ENCODE measurements around the gene PRKCH. TPM values are rescaled to one million over a fixed set of nuclear protein-coding genes. Genes with fewer than 3 reads are reported as not detected.

The PRKCH gene
- total and polyA plus RNA-seq, 10 of the 15 experiments (the other 5 are each of a cell fraction or from before 2014, with no cell fraction given), result 10.7 to 140 (median 33.2) TPM

- DNase-seq (ENCODE audit: low read depth, low spot score) (no peak), FAIRE-seq (no peak), ATAC-seq (no peak)
- CTCF ChIA-PET, result interaction anchor here (1.0 to 1.6 kb wide), 4 partner anchors 8 to 112 kb away, joined by 3 to 8 read pairs (median 4); no protein-coding TSS in a partner anchor
- no TSS peak for BruUV-seq (replicated peaks)
- TF ChIP-seq EED (IDR thresholded peaks at IDR 0.05; ENCODE audit: low read depth) (no peak), ZBTB4 (CRISPR knock-in tag; IDR thresholded peaks at IDR 0.05) (no peak), ZBED1 (IDR thresholded peaks at IDR 0.05; ENCODE audit: borderline replicate concordance) (no peak), NFYB (IDR thresholded peaks at IDR 0.05; ENCODE audit: insufficient read depth, low read depth, low read length) (no peak), NR2C1 (IDR thresholded peaks at IDR 0.05) (no peak), CBX3 (IDR thresholded peaks at IDR 0.05; ENCODE audit: borderline replicate concordance, low read depth) (no peak), MEF2A (IDR thresholded peaks at IDR 0.05; ENCODE audit: insufficient read depth, low read depth, low read length) (no peak), NR2F1 (conservative IDR thresholded peaks at IDR 0.05) (no peak), ZNF24 (IDR thresholded peaks at IDR 0.05) (no peak), RCOR1 (conservative IDR thresholded peaks at IDR 0.05; ENCODE audit: low read depth, low read length) (no peak), NR2C2 (IDR thresholded peaks at IDR 0.05; ENCODE audit: borderline replicate concordance, control insufficient read depth, insufficient read length, low read depth) (no peak)
- Histone ChIP-seq H3K27ac (ENCODE audit: control insufficient read depth, insufficient read depth) (no peak overlapping the region), H3K9me3 (replicated peaks; ENCODE audit: control insufficient read depth, insufficient read depth, low read length) (peaks cover 12% of the 10 kb centered on the region), H2AFZ (ENCODE audit: control insufficient read depth, low read depth, low read length) (no peak overlapping the region), H3K79me2 (ENCODE audit: control insufficient read depth, insufficient read depth, low read length) (peaks cover 58% of the 10 kb centered on the region), H3K9ac (ENCODE audit: control insufficient read depth, insufficient read depth, low read length) (no peak overlapping the region), H4K20me1 (ENCODE audit: control insufficient read depth, insufficient read depth) (no peaks in the 10 kb centered on the region), H3K4me3 (no peak overlapping the region), H3K4me1 (ENCODE audit: control insufficient read depth, insufficient read depth, low read length) (peaks cover 29% of the 10 kb centered on the region), H3K4me2 (ENCODE audit: control insufficient read depth, insufficient read depth) (no peak overlapping the region), H3K36me3 (ENCODE audit: control insufficient read depth in 2 of 2, insufficient read depth in 2 of 2, low read length in 1 of 2) (no peaks in the 10 kb centered on the region; a peak in 2 of 4 replicates), H3K27me3 (replicated peaks in 1 of 2; ENCODE audit: control insufficient read depth in 2 of 2, insufficient read depth in 2 of 2, low read length in 1 of 2) (no peaks in the 10 kb centered on the region)
- intact Hi-C loops (cut with micrococcal nuclease; ENCODE audit: unreplicated experiment), result no loop called here
- RAD21 ChIA-PET (ENCODE audit: unreplicated experiment), result interaction anchor here (1.1 to 1.7 kb wide), 2 partner anchors 31 to 45 kb away, joined by 4 to 5 read pairs; no protein-coding TSS in a partner anchor
- 94% methylated on average over 3 of the region's 3 CpGs for WGBS (ENCODE audit: insufficient coverage, insufficient replicate concordance, low lambda C conversion rate, missing lambda C conversion rate)
- in situ Hi-C loops (cut with MboI), result loop anchor here (25.0 kb wide), 1 partner anchor 122 kb away; the partner anchor contains the start of gene PRKCH
- SMC1A ChIA-PET (ENCODE audit: uncharacterized antibody, unreplicated experiment), result interaction anchor here (0.9 to 4.2 kb wide), 5 partner anchors 15 to 103 kb away, joined by 3 to 31 read pairs (median 6); no protein-coding TSS in a partner anchor
- POLR2A ChIA-PET, result interaction anchor here (1.0 to 1.2 kb wide), 2 partner anchors 29 to 31 kb away, joined by 3 read pairs; no protein-coding TSS in a partner anchor
Measured at GRCh38 chr14:61434311-61434710, 112.9 kb downstream of the PRKCH start.

Measured in GM12878 (cell line).